Neural cell (in vitro differentiated cells): Measurements from ENCODE around the gene BMP15. TPM values are rescaled to one million over a fixed set of nuclear protein-coding genes. Genes with fewer than 3 reads are reported as not detected.

Experiments used
- H2AFZ ChIP-seq: fragments of 200-600, 300-800 bp; sonication (generic), shearing (Covaris generic); 2 replicates; pipeline ENCODE4 v1.6.0; 2014; ENCODE audit warnings: low read depth, mild to moderate bottlenecking, antibody characterized with exemption, low read length, moderate library complexity
- H3F3A ChIP-seq: fragments of 200-600 bp; shearing (Covaris generic); 2 replicates; pipeline ENCODE4 v1.6.1; 2016; ENCODE audit warnings: mild to moderate bottlenecking, moderate library complexity, mixed read lengths, antibody characterized with exemption, low read length; ENCODE audit not compliant: insufficient read depth, poor library complexity, severe bottlenecking
- H3K27ac ChIP-seq: fragments of 200-600, 300-800 bp; sonication (generic), shearing (Covaris generic); 2 replicates; pipeline ENCODE4 v1.5.1; 2014; ENCODE audit warnings: mild to moderate bottlenecking, low read length, moderate library complexity
- H3K27me3 ChIP-seq: fragments of 300-800, 200-600 bp; sonication (generic), shearing (Covaris generic); 2 replicates; pipeline ENCODE4 v1.6.0; 2014; ENCODE audit warnings: mild to moderate bottlenecking, low read depth, low read length, moderate library complexity; ENCODE audit not compliant: insufficient read depth
- H3K36me3 ChIP-seq: fragments of 300-800, 200-600 bp; sonication (generic), shearing (Covaris generic); 2 replicates; pipeline ENCODE4 v1.5.1; 2014; ENCODE audit warnings: mild to moderate bottlenecking, antibody characterized with exemption, low read length, moderate library complexity; ENCODE audit not compliant: insufficient read depth
- H3K4me2 ChIP-seq: fragments of 300-800, 200-600 bp; sonication (generic), shearing (Covaris generic); 2 replicates; pipeline ENCODE4 v1.6.0; 2014; ENCODE audit warnings: mild to moderate bottlenecking, low read length
- H3K4me3 ChIP-seq: fragments of 300-800, 200-600 bp; sonication (generic), shearing (Covaris generic); 2 replicates; pipeline ENCODE4 v1.5.1; 2014; ENCODE audit warnings: mild to moderate bottlenecking, low read length, moderate library complexity
- H3K79me2 ChIP-seq: fragments of 200-600 bp; shearing (Covaris generic); replicated peaks from 2 replicates; pipeline ENCODE4 v1.6.0; 2014; ENCODE audit warnings: mild to moderate bottlenecking, low read length, moderate library complexity; ENCODE audit not compliant: insufficient read depth
- H3K9ac ChIP-seq: fragments of 300-800, 200-600 bp; sonication (generic), shearing (Covaris generic); 2 replicates; pipeline ENCODE4 v1.6.1; 2016; ENCODE audit warnings: mild to moderate bottlenecking, low read length, mixed read lengths
- H3K9me2 ChIP-seq: fragments of 200-600 bp; shearing (Covaris generic); 2 replicates; pipeline ENCODE4 v1.6.1; 2016; ENCODE audit warnings: mild to moderate bottlenecking, low read length, mixed read lengths; ENCODE audit not compliant: insufficient read depth
- H3K9me3 ChIP-seq: fragments of 200-600, 300-800 bp; sonication (generic), shearing (Covaris generic); 2 replicates; pipeline ENCODE4 v1.6.1; 2016; ENCODE audit warnings: mild to moderate bottlenecking, mixed run types, low read length, moderate library complexity, mixed read lengths
- H4K20me1 ChIP-seq: fragments of 200-600 bp; shearing (Covaris generic); 2 replicates; pipeline ENCODE4 v1.6.1; 2016; ENCODE audit warnings: mild to moderate bottlenecking, mixed run types; ENCODE audit not compliant: insufficient read depth
- EZH2 ChIP-seq: fragments of 200-600, 300-800 bp; shearing (Covaris generic), sonication (generic); IDR thresholded peaks from 2 replicates; pipeline ENCODE4 v1.6.1; 2014; ENCODE audit warnings: antibody characterized with exemption, low read length, borderline replicate concordance, mild to moderate bottlenecking; ENCODE audit not compliant: insufficient read depth, poor library complexity, severe bottlenecking
- MXI1 ChIP-seq: fragments of 450-650 bp; conservative IDR thresholded peaks from 2 replicates; pipeline ENCODE4 v1.6.1; 2014; ENCODE audit warnings: antibody characterized with exemption, mild to moderate bottlenecking; ENCODE audit not compliant: poor library complexity, severe bottlenecking
- POLR2AphosphoS5 ChIP-seq: IDR thresholded peaks from 2 replicates; pipeline ENCODE4 v1.6.1; 2012
- RAD21 ChIP-seq: fragments of 450-650 bp; conservative IDR thresholded peaks from 2 replicates; pipeline ENCODE4 v1.6.1; 2014; ENCODE audit warnings: antibody characterized with exemption, mild to moderate bottlenecking, moderate library complexity
- SMC3 ChIP-seq: fragments of 450-650 bp; conservative IDR thresholded peaks from 2 replicates; pipeline ENCODE4 v1.6.1; 2014; ENCODE audit warnings: antibody characterized with exemption, mild to moderate bottlenecking, moderate library complexity; ENCODE audit not compliant: poor library complexity
- TAF1 ChIP-seq: IDR thresholded peaks from 2 replicates; pipeline ENCODE4 v1.6.1; 2012; ENCODE audit warnings: low read depth
- polyA minus RNA-seq: library from RNA; depleted of rRNA, polyadenylated mRNA; stranded (reverse); fragments of >200 nt; gene quantifications from 2 replicates; pipeline ENCODE4 v1.2.3, GENCODE V29; 2014
- polyA plus RNA-seq: library from polyadenylated mRNA; depleted of rRNA; stranded (reverse); fragments of >200 nt; gene quantifications from 2 replicates; pipeline ENCODE4 v1.2.3, GENCODE V29; 2014
- TF ChIP-seq, protein P1 (sequence below): IDR thresholded peaks from 2 replicates; pipeline ENCODE4 v1.6.1; 2012; ENCODE audit warnings: borderline replicate concordance
- TF ChIP-seq, protein P2 (sequence below): fragments of 450-650 bp; IDR thresholded peaks from 2 replicates; pipeline ENCODE4 v1.5.1; 2014; ENCODE audit warnings: antibody characterized with exemption, mild to moderate bottlenecking, moderate library complexity; ENCODE audit not compliant: poor library complexity, severe bottlenecking

Gene BMP15
- not detected in 2 replicates for polyA plus RNA-seq
- polyA minus RNA-seq, result not detected in 2 replicates

DNA sequence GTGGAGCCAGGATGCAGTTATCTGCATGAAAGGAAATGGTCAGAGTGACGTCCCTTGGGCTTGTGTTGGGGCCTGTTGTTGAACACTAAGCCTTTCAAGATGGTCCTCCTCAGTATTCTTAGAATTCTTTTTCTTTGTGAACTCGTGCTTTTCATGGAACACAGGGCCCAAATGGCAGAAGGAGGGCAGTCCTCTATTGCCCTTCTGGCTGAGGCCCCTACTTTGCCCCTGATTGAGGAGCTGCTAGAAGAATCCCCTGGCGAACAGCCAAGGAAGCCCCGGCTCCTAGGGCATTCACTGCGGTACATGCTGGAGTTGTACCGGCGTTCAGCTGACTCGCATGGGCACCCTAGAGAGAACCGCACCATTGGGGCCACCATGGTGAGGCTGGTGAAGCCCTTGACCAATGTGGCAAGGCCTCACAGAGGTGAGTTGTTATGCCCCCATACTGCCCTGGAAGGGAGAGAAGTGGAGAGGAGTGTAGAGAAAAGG lies at the start of gene BMP15:
TSS of gene BMP15 (plus strand) at position 51 of the 492 bp plus-strand sequence. CDS start at position 100, 49 bp downstream.
- Histone ChIP-seq H3K79me2 (no peaks in the 10 kb centered on the region), H3K27me3 (no peaks in the 10 kb centered on the region), H3K27ac (no peak within 1 kb of the TSS), H4K20me1 (no peaks in the 10 kb centered on the region), H3K36me3 (no peaks in the 10 kb centered on the region), H3K9me2 (no peaks in the 10 kb centered on the region), H3K9me3 (no peaks in the 10 kb centered on the region), H2AFZ (no peak within 1 kb of the TSS), H3K4me3 (no peak within 1 kb of the TSS), H3K9ac (no peak within 1 kb of the TSS), H3F3A (no peaks in the 10 kb centered on the region), H3K4me2 (no peak within 1 kb of the TSS)
- TF ChIP-seq POLR2AphosphoS5, result no peak
- no peak for TF ChIP-seq SMC3
- TF ChIP-seq, protein P1, sequence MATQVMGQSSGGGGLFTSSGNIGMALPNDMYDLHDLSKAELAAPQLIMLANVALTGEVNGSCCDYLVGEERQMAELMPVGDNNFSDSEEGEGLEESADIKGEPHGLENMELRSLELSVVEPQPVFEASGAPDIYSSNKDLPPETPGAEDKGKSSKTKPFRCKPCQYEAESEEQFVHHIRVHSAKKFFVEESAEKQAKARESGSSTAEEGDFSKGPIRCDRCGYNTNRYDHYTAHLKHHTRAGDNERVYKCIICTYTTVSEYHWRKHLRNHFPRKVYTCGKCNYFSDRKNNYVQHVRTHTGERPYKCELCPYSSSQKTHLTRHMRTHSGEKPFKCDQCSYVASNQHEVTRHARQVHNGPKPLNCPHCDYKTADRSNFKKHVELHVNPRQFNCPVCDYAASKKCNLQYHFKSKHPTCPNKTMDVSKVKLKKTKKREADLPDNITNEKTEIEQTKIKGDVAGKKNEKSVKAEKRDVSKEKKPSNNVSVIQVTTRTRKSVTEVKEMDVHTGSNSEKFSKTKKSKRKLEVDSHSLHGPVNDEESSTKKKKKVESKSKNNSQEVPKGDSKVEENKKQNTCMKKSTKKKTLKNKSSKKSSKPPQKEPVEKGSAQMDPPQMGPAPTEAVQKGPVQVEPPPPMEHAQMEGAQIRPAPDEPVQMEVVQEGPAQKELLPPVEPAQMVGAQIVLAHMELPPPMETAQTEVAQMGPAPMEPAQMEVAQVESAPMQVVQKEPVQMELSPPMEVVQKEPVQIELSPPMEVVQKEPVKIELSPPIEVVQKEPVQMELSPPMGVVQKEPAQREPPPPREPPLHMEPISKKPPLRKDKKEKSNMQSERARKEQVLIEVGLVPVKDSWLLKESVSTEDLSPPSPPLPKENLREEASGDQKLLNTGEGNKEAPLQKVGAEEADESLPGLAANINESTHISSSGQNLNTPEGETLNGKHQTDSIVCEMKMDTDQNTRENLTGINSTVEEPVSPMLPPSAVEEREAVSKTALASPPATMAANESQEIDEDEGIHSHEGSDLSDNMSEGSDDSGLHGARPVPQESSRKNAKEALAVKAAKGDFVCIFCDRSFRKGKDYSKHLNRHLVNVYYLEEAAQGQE, result no peak
- TF ChIP-seq, protein P2, sequence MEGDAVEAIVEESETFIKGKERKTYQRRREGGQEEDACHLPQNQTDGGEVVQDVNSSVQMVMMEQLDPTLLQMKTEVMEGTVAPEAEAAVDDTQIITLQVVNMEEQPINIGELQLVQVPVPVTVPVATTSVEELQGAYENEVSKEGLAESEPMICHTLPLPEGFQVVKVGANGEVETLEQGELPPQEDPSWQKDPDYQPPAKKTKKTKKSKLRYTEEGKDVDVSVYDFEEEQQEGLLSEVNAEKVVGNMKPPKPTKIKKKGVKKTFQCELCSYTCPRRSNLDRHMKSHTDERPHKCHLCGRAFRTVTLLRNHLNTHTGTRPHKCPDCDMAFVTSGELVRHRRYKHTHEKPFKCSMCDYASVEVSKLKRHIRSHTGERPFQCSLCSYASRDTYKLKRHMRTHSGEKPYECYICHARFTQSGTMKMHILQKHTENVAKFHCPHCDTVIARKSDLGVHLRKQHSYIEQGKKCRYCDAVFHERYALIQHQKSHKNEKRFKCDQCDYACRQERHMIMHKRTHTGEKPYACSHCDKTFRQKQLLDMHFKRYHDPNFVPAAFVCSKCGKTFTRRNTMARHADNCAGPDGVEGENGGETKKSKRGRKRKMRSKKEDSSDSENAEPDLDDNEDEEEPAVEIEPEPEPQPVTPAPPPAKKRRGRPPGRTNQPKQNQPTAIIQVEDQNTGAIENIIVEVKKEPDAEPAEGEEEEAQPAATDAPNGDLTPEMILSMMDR, result no peak
- TF ChIP-seq TAF1, result no peak
- TF ChIP-seq MXI1, result no peak
- no peak for TF ChIP-seq EZH2

DNA sequence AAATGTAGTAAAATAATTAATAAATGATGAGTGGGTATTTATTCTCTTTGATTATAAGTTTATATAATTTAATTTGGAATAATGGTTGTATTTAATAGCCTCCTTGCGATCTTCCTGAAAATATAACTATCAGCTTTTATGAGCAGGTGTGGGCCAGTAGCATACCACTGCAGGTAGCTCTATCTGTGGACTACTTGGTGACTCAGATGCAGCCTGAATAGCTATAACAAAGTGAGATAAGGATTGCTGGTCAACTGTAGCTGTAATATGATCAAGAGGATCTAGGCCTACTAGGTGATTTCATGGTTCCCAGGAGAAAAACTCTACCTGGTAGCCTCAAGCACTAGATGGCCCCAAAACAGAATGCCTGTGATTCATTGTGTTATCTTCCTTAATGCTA lies 47.1 kb upstream of the BMP15 start:
- Histone ChIP-seq H3K36me3 (no peaks in the 10 kb centered on the region), H3K9ac (no peak overlapping the region), H3K4me2 (no peak overlapping the region), H3K9me2 (no peaks in the 10 kb centered on the region), H3K27me3 (no peaks in the 10 kb centered on the region), H4K20me1 (no peaks in the 10 kb centered on the region), H3K27ac (no peak overlapping the region), H3K9me3 (no peaks in the 10 kb centered on the region), H3K4me3 (no peak overlapping the region), H2AFZ (no peak overlapping the region), H3F3A (no peaks in the 10 kb centered on the region), H3K79me2 (no peaks in the 10 kb centered on the region)
- TF ChIP-seq SMC3 (no peak), RAD21 (no peak), TAF1 (no peak), MXI1 (no peak), POLR2AphosphoS5 (no peak)
- TF ChIP-seq, protein P2, result no peak
- TF ChIP-seq, protein P1, result no peak
